ENCODE data around the gene RAB29.

Gene RAB29

DNA sequence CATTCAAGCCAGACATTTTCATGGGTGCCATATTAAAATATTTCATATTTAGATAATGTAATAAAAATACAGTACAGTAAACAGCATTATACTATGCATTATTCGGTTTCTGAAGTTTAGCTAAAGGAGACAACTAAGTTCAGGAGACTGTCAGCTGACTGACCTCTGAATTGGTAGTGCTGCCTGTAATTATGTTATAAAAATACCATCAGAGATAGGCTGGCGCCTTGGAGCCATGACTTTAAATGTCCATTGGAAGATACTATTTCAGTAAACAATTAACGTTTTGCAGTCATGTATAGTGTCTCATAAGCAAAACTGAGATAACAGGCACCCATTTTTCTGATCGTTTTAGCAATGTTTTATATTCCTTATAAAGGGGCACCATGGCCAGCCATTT is 11.3 kb upstream of the RAB29 start:
- DNase-seq (ENCODE audit: extremely low spot score): no peak
- TF ChIP-seq FOXK2 (IDR thresholded peaks at IDR 0.05) (no peak), ELF4 (IDR thresholded peaks at IDR 0.05) (no peak), ARNT (IDR thresholded peaks at IDR 0.05) (no peak), L3MBTL2 (conservative IDR thresholded peaks at IDR 0.05) (no peak), TARDBP (IDR thresholded peaks at IDR 0.05) (no peak), NFRKB (IDR thresholded peaks at IDR 0.05) (no peak), LEF1 (IDR thresholded peaks at IDR 0.05; ENCODE audit: borderline replicate concordance) (no peak), SP1 (IDR thresholded peaks at IDR 0.05) (no peak)
- CTCF ChIA-PET: interaction anchor here (0.6 to 1.0 kb wide), 2 partner anchors 106 to 191 kb away, joined by 3 to 4 read pairs; partner anchors contain the start of gene SLC45A3
- POLR2A ChIA-PET: interaction anchor here (0.6 to 0.7 kb wide), 2 partner anchors 62 to 195 kb away, joined by 3 to 4 read pairs; no protein-coding TSS in a partner anchor

DNA sequence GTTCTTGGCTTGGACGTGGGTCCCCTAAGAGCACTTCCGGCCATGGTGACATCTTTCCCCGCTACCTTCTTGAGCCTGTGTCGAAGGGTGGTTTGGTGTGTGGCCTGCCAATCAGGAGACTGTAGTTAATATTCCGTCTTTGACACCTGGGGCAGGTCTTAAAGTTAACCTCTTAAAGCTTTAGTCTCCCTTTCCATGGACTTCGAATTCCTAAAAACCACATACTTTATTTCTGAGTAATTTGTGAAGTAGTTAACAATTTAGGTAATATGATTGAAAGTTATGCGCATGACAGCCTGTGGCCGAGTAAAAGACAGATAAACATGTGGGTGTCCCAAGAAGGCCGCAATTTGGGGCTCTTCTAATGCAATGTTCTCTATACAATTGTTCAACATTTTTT is 10.2 kb upstream of the RAB29 start:
- TF ChIP-seq CTBP1 (IDR thresholded peaks at IDR 0.05; ENCODE audit: borderline replicate concordance) (no peak), LEF1 (IDR thresholded peaks at IDR 0.05; ENCODE audit: borderline replicate concordance) (no peak), ZNF384 (IDR thresholded peaks at IDR 0.05) (no peak), L3MBTL2 (conservative IDR thresholded peaks at IDR 0.05) (no peak), BHLHE40 (IDR thresholded peaks at IDR 0.05; ENCODE audit: borderline replicate concordance) (no peak), SP1 (IDR thresholded peaks at IDR 0.05) (no peak), NFRKB (IDR thresholded peaks at IDR 0.05) (no peak), PKNOX1 (IDR thresholded peaks at IDR 0.05) (no peak), HDGF (IDR thresholded peaks at IDR 0.05; ENCODE audit: borderline replicate concordance) (no peak), TARDBP (IDR thresholded peaks at IDR 0.05) (no peak), FOXK2 (IDR thresholded peaks at IDR 0.05) (no peak)
- ChIA-PET CTCF (interaction anchor here (0.6 kb wide), 1 partner anchor 192 kb away, joined by 3 read pairs; no protein-coding TSS in a partner anchor), POLR2A (no interaction called here)

DNA sequence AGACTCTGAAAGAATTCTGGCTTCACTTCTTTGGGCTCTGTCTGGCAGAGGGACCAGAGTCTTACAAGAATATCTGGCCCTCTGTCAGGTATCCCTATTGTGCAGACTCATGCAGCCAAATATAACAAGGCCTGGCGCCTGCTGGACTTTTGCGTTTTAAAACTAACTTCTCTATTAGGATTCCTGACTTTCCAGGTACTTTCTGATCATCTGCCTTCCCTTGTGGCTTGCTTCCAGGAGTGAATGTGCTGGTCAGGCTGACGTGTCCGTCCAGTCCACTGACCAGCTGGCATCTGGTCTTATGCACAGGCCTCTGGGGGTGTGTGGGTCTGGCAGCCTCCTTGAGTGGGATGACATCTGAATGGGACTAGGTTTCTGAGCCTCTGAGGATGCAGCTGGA is 8.6 kb upstream of the RAB29 start:
- CTCF ChIA-PET: no interaction called here

More for the DNA sequence above, 10.2 kb upstream of the RAB29 start:
- DNase-seq (ENCODE audit: extremely low spot score): no peak

GRCh38 chr1:205783433-205783795 is 8.1 kb upstream of the RAB29 start:
- CTCF ChIA-PET: interaction anchor here (2.2 kb wide), 1 partner anchor 8 kb away, joined by 8 read pairs; no protein-coding TSS in a partner anchor
- TF ChIP-seq FOXM1 (IDR thresholded peaks at IDR 0.05; ENCODE audit: borderline replicate concordance): no peak
- TF ChIP-seq L3MBTL2 (conservative IDR thresholded peaks at IDR 0.05): no peak
- no peak for TF ChIP-seq BHLHE40 (IDR thresholded peaks at IDR 0.05; ENCODE audit: borderline replicate concordance)
- TF ChIP-seq NFRKB (IDR thresholded peaks at IDR 0.05): no peak
- TF ChIP-seq ZNF384 (IDR thresholded peaks at IDR 0.05): no peak
- no peak for TF ChIP-seq SP1 (IDR thresholded peaks at IDR 0.05)
- TF ChIP-seq HDGF (IDR thresholded peaks at IDR 0.05; ENCODE audit: borderline replicate concordance): no peak
- TF ChIP-seq FOXA1 (IDR thresholded peaks at IDR 0.05): no peak
- no peak for TF ChIP-seq CTBP1 (IDR thresholded peaks at IDR 0.05; ENCODE audit: borderline replicate concordance)
- TF ChIP-seq ARNT (IDR thresholded peaks at IDR 0.05): no peak
- no peak for TF ChIP-seq FOXK2 (IDR thresholded peaks at IDR 0.05)
- no peak for TF ChIP-seq ELF4 (IDR thresholded peaks at IDR 0.05)
- no peak for TF ChIP-seq SUZ12 (IDR thresholded peaks at IDR 0.05)
- TF ChIP-seq LEF1 (IDR thresholded peaks at IDR 0.05; ENCODE audit: borderline replicate concordance): no peak
- no peak for TF ChIP-seq TARDBP (IDR thresholded peaks at IDR 0.05)
- TF ChIP-seq PKNOX1 (IDR thresholded peaks at IDR 0.05): no peak

More for the DNA sequence above, 8.6 kb upstream of the RAB29 start:
- DNase-seq (ENCODE audit: extremely low spot score): no peak
- no peak for TF ChIP-seq ARNT (IDR thresholded peaks at IDR 0.05)
- no peak for TF ChIP-seq SUZ12 (IDR thresholded peaks at IDR 0.05)
- TF ChIP-seq L3MBTL2 (conservative IDR thresholded peaks at IDR 0.05): no peak
- TF ChIP-seq FOXK2 (IDR thresholded peaks at IDR 0.05): no peak
- no peak for TF ChIP-seq PKNOX1 (IDR thresholded peaks at IDR 0.05)
- TF ChIP-seq FOXM1 (IDR thresholded peaks at IDR 0.05; ENCODE audit: borderline replicate concordance): no peak
- TF ChIP-seq FOXA1 (IDR thresholded peaks at IDR 0.05): no peak
- TF ChIP-seq LEF1 (IDR thresholded peaks at IDR 0.05; ENCODE audit: borderline replicate concordance): no peak
- TF ChIP-seq NFRKB (IDR thresholded peaks at IDR 0.05): no peak
- TF ChIP-seq HDGF (IDR thresholded peaks at IDR 0.05; ENCODE audit: borderline replicate concordance): no peak
- no peak for TF ChIP-seq SP1 (IDR thresholded peaks at IDR 0.05)
- TF ChIP-seq ELF4 (IDR thresholded peaks at IDR 0.05): no peak
- no peak for TF ChIP-seq CTBP1 (IDR thresholded peaks at IDR 0.05; ENCODE audit: borderline replicate concordance)
- no peak for TF ChIP-seq TARDBP (IDR thresholded peaks at IDR 0.05)
- TF ChIP-seq BHLHE40 (IDR thresholded peaks at IDR 0.05; ENCODE audit: borderline replicate concordance): no peak
- no peak for TF ChIP-seq ZNF384 (IDR thresholded peaks at IDR 0.05)
- POLR2A ChIA-PET: no interaction called here

GRCh38 chr1:205782627-205783432 is 7.5 kb upstream of the RAB29 start:
- no peak for DNase-seq (ENCODE audit: extremely low spot score)
- POLR2A ChIA-PET: no interaction called here
- TF ChIP-seq ARNT (IDR thresholded peaks at IDR 0.05) (no peak), SUZ12 (IDR thresholded peaks at IDR 0.05) (no peak), L3MBTL2 (conservative IDR thresholded peaks at IDR 0.05) (no peak), FOXM1 (IDR thresholded peaks at IDR 0.05; ENCODE audit: borderline replicate concordance) (no peak), PKNOX1 (IDR thresholded peaks at IDR 0.05) (no peak), HDGF (IDR thresholded peaks at IDR 0.05; ENCODE audit: borderline replicate concordance) (no peak), NFRKB (IDR thresholded peaks at IDR 0.05) (no peak)
- CTCF ChIA-PET: interaction anchor here (2.2 kb wide), 1 partner anchor 9 kb away, joined by 8 read pairs; no protein-coding TSS in a partner anchor

More at GRCh38 chr1:205783433-205783795, 8.1 kb upstream of the RAB29 start:
- DNase-seq (ENCODE audit: extremely low spot score): no peak
- POLR2A ChIA-PET: no interaction called here
